Measurements from ENCODE around the gene PDZRN3. TPM values are rescaled to one million over a fixed set of nuclear protein-coding genes. Genes with fewer than 3 reads are reported as not detected.

The PDZRN3 gene
- total and polyA plus RNA-seq, 7 experiments from 2014 or later = not detected

- Mint-ChIP-seq H3K9me3 (peaks cover 0 to 8% (median 2%) of the 10 kb centered on the region in 11 donors), H3K4me1 (peaks cover 0 to 2% (median 0%) of the 10 kb centered on the region in 7 donors), H3K36me3 (no peaks in the 10 kb centered on the region), H3K27me3 (peaks cover 0 to 7% (median 3%) of the 10 kb centered on the region in 5 donors), H3K4me3 (no peak overlapping the region), H3K27ac (no peak overlapping the region)
- ATAC-seq (no peak), DNase-seq (no peak)
- intact Hi-C loops (cut with micrococcal nuclease) = no loop called here
- H3K36me3 ChIP-seq (ENCODE audit: control insufficient read depth in 2 of 3, insufficient read depth in 3 of 3, low read length in 3 of 3) = no peaks in the 10 kb centered on the region
- H3K9me3 ChIP-seq (ENCODE audit: control insufficient read depth in 2 of 3, low read length in 3 of 3) = no peaks in the 10 kb centered on the region
- H3K27ac ChIP-seq (ENCODE audit: low read depth, low read length) = no peak overlapping the region
- POLR2A ChIA-PET = no interaction called here
- H3K4me3 ChIP-seq (ENCODE audit: low read length) = no peak overlapping the region
- H3K27me3 ChIP-seq (ENCODE audit: control insufficient read depth in 2 of 2, insufficient read depth in 2 of 2, low read length in 2 of 2) = no peaks in the 10 kb centered on the region
- no peaks in the 10 kb centered on the region for H3K4me1 ChIP-seq (ENCODE audit: control insufficient read depth in 2 of 2, insufficient read depth in 2 of 2, low read length in 2 of 2)
- CTCF ChIA-PET = no interaction called here
These were observed 239.2 kb downstream of the PDZRN3 start for GRCh38 chr3:73385568-73385967.

- H3K36me3 ChIP-seq (ENCODE audit: control insufficient read depth in 2 of 3, insufficient read depth in 3 of 3, low read length in 3 of 3) = no peaks in the 10 kb centered on the region
- Mint-ChIP-seq H3K36me3 (no peaks in the 10 kb centered on the region), H3K9me3 (peaks cover 0 to 8% (median 0%) of the 10 kb centered on the region in 11 donors), H3K4me1 (peaks cover 0 to 2% (median 0%) of the 10 kb centered on the region in 7 donors), H3K27ac (no peak overlapping the region), H3K27me3 (peaks cover 0 to 7% (median 0%) of the 10 kb centered on the region in 5 donors), H3K4me3 (no peak overlapping the region)
- CTCF ChIA-PET = no interaction called here
- DNase-seq (no peak), ATAC-seq (no peak)
- no peak overlapping the region for H3K4me3 ChIP-seq (ENCODE audit: low read length)
- H3K27me3 ChIP-seq (ENCODE audit: control insufficient read depth in 2 of 2, insufficient read depth in 2 of 2, low read length in 2 of 2) = no peaks in the 10 kb centered on the region
- H3K4me1 ChIP-seq (ENCODE audit: control insufficient read depth in 2 of 2, insufficient read depth in 2 of 2, low read length in 2 of 2) = no peaks in the 10 kb centered on the region
- POLR2A ChIA-PET = no interaction called here
- intact Hi-C loops (cut with micrococcal nuclease) = no loop called here
- no peak overlapping the region for H3K27ac ChIP-seq (ENCODE audit: low read depth, low read length)
- no peaks in the 10 kb centered on the region for H3K9me3 ChIP-seq (ENCODE audit: control insufficient read depth in 2 of 3, low read length in 3 of 3)
These were observed 240.4 kb downstream of the PDZRN3 start for GRCh38 chr3:73384091-73384906.

GRCh38 chr3:73383470-73384049 is 241.2 kb downstream of the PDZRN3 start:
- intact Hi-C loops (cut with micrococcal nuclease) = no loop called here
- no peak overlapping the region for H3K27ac ChIP-seq (ENCODE audit: low read depth, low read length)
- Mint-ChIP-seq H3K4me1 (no peaks in the 10 kb centered on the region), H3K27me3 (peaks cover 0 to 5% (median 0%) of the 10 kb centered on the region in 5 donors), H3K36me3 (no peaks in the 10 kb centered on the region), H3K27ac (no peak overlapping the region), H3K9me3 (peaks cover 0 to 8% (median 0%) of the 10 kb centered on the region in 11 donors), H3K4me3 (no peak overlapping the region)
- DNase-seq (no peak), ATAC-seq (no peak)
- H3K27me3 ChIP-seq (ENCODE audit: control insufficient read depth in 2 of 2, insufficient read depth in 2 of 2, low read length in 2 of 2) = no peaks in the 10 kb centered on the region
- no peaks in the 10 kb centered on the region for H3K4me1 ChIP-seq (ENCODE audit: control insufficient read depth in 2 of 2, insufficient read depth in 2 of 2, low read length in 2 of 2)
- CTCF ChIA-PET = no interaction called here
- H3K36me3 ChIP-seq (ENCODE audit: control insufficient read depth in 2 of 3, insufficient read depth in 3 of 3, low read length in 3 of 3) = no peaks in the 10 kb centered on the region
- POLR2A ChIA-PET = no interaction called here
- no peak overlapping the region for H3K4me3 ChIP-seq (ENCODE audit: low read length)
- no peaks in the 10 kb centered on the region for H3K9me3 ChIP-seq (ENCODE audit: control insufficient read depth in 2 of 3, low read length in 3 of 3)

GRCh38 chr3:73381551-73381950 is 243.2 kb downstream of the PDZRN3 start:
- intact Hi-C loops (cut with micrococcal nuclease) = no loop called here
- peaks cover 0 to 8% (median 0%) of the 10 kb centered on the region in 11 donors for H3K9me3 Mint-ChIP-seq

GRCh38 chr3:73380735-73381532 is 243.8 kb downstream of the PDZRN3 start:
- CTCF ChIA-PET = no interaction called here
- no peaks in the 10 kb centered on the region for H3K4me1 Mint-ChIP-seq
- Histone ChIP-seq H3K27me3 (ENCODE audit: control insufficient read depth in 2 of 2, insufficient read depth in 2 of 2, low read length in 2 of 2) (no peaks in the 10 kb centered on the region), H3K9me3 (ENCODE audit: control insufficient read depth in 2 of 3, low read length in 3 of 3) (no peaks in the 10 kb centered on the region), H3K4me1 (ENCODE audit: control insufficient read depth in 2 of 2, insufficient read depth in 2 of 2, low read length in 2 of 2) (no peaks in the 10 kb centered on the region), H3K27ac (ENCODE audit: low read depth, low read length) (no peak overlapping the region), H3K4me3 (ENCODE audit: low read length) (no peak overlapping the region), H3K36me3 (ENCODE audit: control insufficient read depth in 2 of 3, insufficient read depth in 3 of 3, low read length in 3 of 3) (no peaks in the 10 kb centered on the region)
- DNase-seq (no peak), ATAC-seq (no peak)
- POLR2A ChIA-PET = no interaction called here
- peaks cover 0 to 8% (median 0%) of the 10 kb centered on the region in 5 donors for H3K27me3 Mint-ChIP-seq
- no peaks in the 10 kb centered on the region for H3K36me3 Mint-ChIP-seq
- intact Hi-C loops (cut with micrococcal nuclease) = no loop called here
- peaks cover 0 to 8% (median 0%) of the 10 kb centered on the region in 11 donors for H3K9me3 Mint-ChIP-seq
- H3K27ac Mint-ChIP-seq = no peak overlapping the region
- no peak overlapping the region for H3K4me3 Mint-ChIP-seq

More at GRCh38 chr3:73381551-73381950, 243.2 kb downstream of the PDZRN3 start:
- Histone ChIP-seq H3K9me3 (ENCODE audit: control insufficient read depth in 2 of 3, low read length in 3 of 3) (no peaks in the 10 kb centered on the region), H3K4me3 (ENCODE audit: low read length) (no peak overlapping the region), H3K36me3 (ENCODE audit: control insufficient read depth in 2 of 3, insufficient read depth in 3 of 3, low read length in 3 of 3) (no peaks in the 10 kb centered on the region), H3K4me1 (ENCODE audit: control insufficient read depth in 2 of 2, insufficient read depth in 2 of 2, low read length in 2 of 2) (no peaks in the 10 kb centered on the region), H3K27me3 (ENCODE audit: control insufficient read depth in 2 of 2, insufficient read depth in 2 of 2, low read length in 2 of 2) (no peaks in the 10 kb centered on the region), H3K27ac (ENCODE audit: low read depth, low read length) (no peak overlapping the region)
- ChIA-PET CTCF (no interaction called here), POLR2A (no interaction called here)
- H3K27ac Mint-ChIP-seq = no peak overlapping the region
- H3K36me3 Mint-ChIP-seq = no peaks in the 10 kb centered on the region
- DNase-seq (no peak), ATAC-seq (no peak)
- H3K4me1 Mint-ChIP-seq = no peaks in the 10 kb centered on the region
- H3K27me3 Mint-ChIP-seq = peaks cover 0 to 6% (median 0%) of the 10 kb centered on the region in 5 donors
- no peak overlapping the region for H3K4me3 Mint-ChIP-seq

GRCh38 chr3:73379465-73379864 is 245.3 kb downstream of the PDZRN3 start:
- H3K27me3 ChIP-seq (ENCODE audit: control insufficient read depth in 2 of 2, insufficient read depth in 2 of 2, low read length in 2 of 2) = no peaks in the 10 kb centered on the region
- CTCF ChIA-PET = no interaction called here
- DNase-seq (no peak), ATAC-seq (no peak)
- H3K36me3 Mint-ChIP-seq = no peaks in the 10 kb centered on the region
- H3K27ac Mint-ChIP-seq = no peak overlapping the region
- H3K4me3 ChIP-seq (ENCODE audit: low read length) = no peak overlapping the region
- POLR2A ChIA-PET = no interaction called here
- H3K27me3 Mint-ChIP-seq = peaks cover 0 to 8% (median 0%) of the 10 kb centered on the region in 5 donors
- no peaks in the 10 kb centered on the region for H3K9me3 ChIP-seq (ENCODE audit: control insufficient read depth in 2 of 3, low read length in 3 of 3)
- H3K9me3 Mint-ChIP-seq = peaks cover 0 to 12% (median 6%) of the 10 kb centered on the region in 11 donors
- intact Hi-C loops (cut with micrococcal nuclease) = no loop called here
- no peaks in the 10 kb centered on the region for H3K36me3 ChIP-seq (ENCODE audit: control insufficient read depth in 2 of 3, insufficient read depth in 3 of 3, low read length in 3 of 3)
- no peak overlapping the region for H3K4me3 Mint-ChIP-seq
- H3K27ac ChIP-seq (ENCODE audit: low read depth, low read length) = no peak overlapping the region
- no peaks in the 10 kb centered on the region for H3K4me1 Mint-ChIP-seq
- H3K4me1 ChIP-seq (ENCODE audit: control insufficient read depth in 2 of 2, insufficient read depth in 2 of 2, low read length in 2 of 2) = no peaks in the 10 kb centered on the region

Measured in naive thymus-derived CD4-positive, alpha-beta T cell (primary cell).